A549 (cell line): ENCODE results near the gene ATP2A2. TPM values are rescaled to one million over a fixed set of nuclear protein-coding genes. Genes with fewer than 3 reads are reported as not detected.
A peak's percentile ranks its signal among the peaks of the same experiment; 100 is the strongest.

Source experiments
- ATAC-seq, 2 experiments: fragments of 200-7000 bp in 1 of 2; fragments of >200 bp in 1 of 2; cut with Nextera tagmentation in 1 of 2; cut with Tn5 transposase in 1 of 2; 3 replicates each; pipeline versions ENCODE4 v1.8.0 to v1.9.1; 2018 to 2020; ENCODE audit warnings: mild to moderate bottlenecking in 1 of 2, moderate library complexity in 1 of 2
- CTCF ChIA-PET: fragments of 300-600 bp; sonication (Branson Sonifier 250); formaldehyde crosslinking; extraction: SDS; loops from one replicate; lab custom pipeline; 2021; ENCODE audit warnings: antibody characterized with exemption, inconsistent platforms; lab: Yijun Ruan, JAX
- POLR2A ChIA-PET: fragments of 350-600 bp; formaldehyde crosslinking; extraction: SDS; loops from one replicate; lab custom pipeline; 2021; ENCODE audit warnings: antibody characterized with exemption, inconsistent platforms; lab: Yijun Ruan, JAX
- DNase-seq, 2 experiments: peaks; one replicate each; pipeline versions ENCODE4 v3.0.0 to v3.0.0-alpha.2; 2011 to 2016; ENCODE audit warnings: low read depth in 1 of 2, low spot score in 1 of 2
- FAIRE-seq: peaks from 2 replicates; lab custom pipeline; 2011; peaks lifted over from hg19 to GRCh38; lab: Jason Lieb, UNC
- H3K27ac ChIP-seq, 2 experiments: fragments of >200 bp; sonication (Bioruptor Twin); formaldehyde crosslinking; 3 replicates each; pipeline ENCODE4 v1.5.1; 2016 to 2017
- H3K4me1 ChIP-seq: fragments of >200 bp; sonication (Bioruptor Twin); formaldehyde crosslinking; 3 replicates; pipeline ENCODE4 v1.6.1; 2016
- H3K4me2 ChIP-seq: fragments of >200 bp; sonication (Bioruptor Twin); formaldehyde crosslinking; 3 replicates; pipeline ENCODE4 v1.6.1; 2016
- H3K4me3 ChIP-seq: fragments of >200 bp; sonication (Bioruptor Twin); formaldehyde crosslinking; 3 replicates; pipeline ENCODE4 v1.5.1; 2016
- H3K9me3 ChIP-seq: fragments of >200 bp; sonication (Bioruptor Twin); formaldehyde crosslinking; 3 replicates; pipeline ENCODE4 v1.6.1; 2016
- CBX8 ChIP-seq: fragments of 200-600 bp; sonication (generic); IDR thresholded peaks from 2 replicates; pipeline ENCODE4 v1.6.1; 2016
- CEBPB ChIP-seq, 2 experiments: fragments of >200 bp in 1 of 2; sonication (Bioruptor Twin) in 1 of 2; formaldehyde crosslinking in 1 of 2; IDR thresholded peaks; 2 replicates each; pipeline ENCODE4 v1.6.1; 2012 to 2016
- CHD2 ChIP-seq: fragments of 150-350 bp; IDR thresholded peaks from 2 replicates; pipeline ENCODE4 v1.6.1; 2014; ENCODE audit warnings: low read length; ENCODE audit not compliant: partially characterized antibody
- EP300 ChIP-seq, 2 experiments: fragments of >200 bp; sonication (Bioruptor Twin); formaldehyde crosslinking; IDR thresholded peaks; 2 replicates in 1 of 2; 3 replicates in 1 of 2; pipeline ENCODE4 v1.6.1; 2016 to 2017
- ESRRA ChIP-seq: fragments of 150-350 bp; IDR thresholded peaks from 2 replicates; pipeline ENCODE4 v1.6.1; 2014; ENCODE audit warnings: mild to moderate bottlenecking, low read length, borderline replicate concordance
- FOSL2 ChIP-seq, 2 experiments: fragments of 450-650 bp in 1 of 2; fragments of >200 bp in 1 of 2; sonication (Bioruptor Twin) in 1 of 2; formaldehyde crosslinking; IDR thresholded peaks; 2 replicates each; pipeline versions ENCODE4 v1.5.0 to v1.6.1; 2016 to 2020; ENCODE audit warnings: mild to moderate bottlenecking in 1 of 2, moderate library complexity in 1 of 2
- FOXS1 ChIP-seq: fragments of 250-450 bp; sonication (Bioruptor Pico); IDR thresholded peaks from 2 replicates; pipeline ENCODE4 v1.5.0; 2020; ENCODE audit warnings: mild to moderate bottlenecking, moderate library complexity
- HEYL ChIP-seq: fragments of 250-450 bp; sonication (Bioruptor Pico); IDR thresholded peaks from 2 replicates; pipeline ENCODE4 v1.8.0; 2021; ENCODE audit warnings: mild to moderate bottlenecking, moderate library complexity
- HOXB5 ChIP-seq: fragments of 250-450 bp; sonication (Bioruptor Pico); IDR thresholded peaks from 2 replicates; pipeline ENCODE4 v1.5.0; 2020; ENCODE audit warnings: mild to moderate bottlenecking, moderate library complexity
- JUNB ChIP-seq: fragments of >200 bp; sonication (Bioruptor Twin); formaldehyde crosslinking; IDR thresholded peaks from 2 replicates; pipeline ENCODE4 v1.6.1; 2016
- KDM5A ChIP-seq: fragments of 200-600 bp; sonication (generic); IDR thresholded peaks from 2 replicates; pipeline ENCODE4 v1.6.1; 2016; ENCODE audit warnings: antibody characterized with exemption, mild to moderate bottlenecking
- MAZ ChIP-seq: fragments of 150-350 bp; IDR thresholded peaks from 2 replicates; pipeline ENCODE4 v1.6.1; 2014; ENCODE audit warnings: antibody characterized with exemption, low read depth, low read length, borderline replicate concordance
- MYC ChIP-seq: IDR thresholded peaks from 2 replicates; pipeline ENCODE4 v1.6.1; 2012; ENCODE audit warnings: mild to moderate bottlenecking, inconsistent platforms, low read length, improper control_type of control experiment, borderline replicate concordance
- NFE2L2 ChIP-seq: fragments of 150-350 bp; conservative IDR thresholded peaks from 2 replicates; pipeline ENCODE4 v1.6.1; 2014; ENCODE audit warnings: low read length
- NR3C1 ChIP-seq: fragments of >200 bp; sonication (Bioruptor Twin); formaldehyde crosslinking; IDR thresholded peaks from 3 replicates; pipeline ENCODE4 v1.6.1; 2017
- PHF8 ChIP-seq: fragments of 200-600 bp; sonication (generic); IDR thresholded peaks from 2 replicates; pipeline ENCODE4 v1.6.1; 2016; ENCODE audit warnings: low read depth, mild to moderate bottlenecking, antibody characterized with exemption, moderate library complexity, borderline replicate concordance
- POLR2AphosphoS2 ChIP-seq: conservative IDR thresholded peaks from 2 replicates; pipeline ENCODE4 v1.6.1; 2012; ENCODE audit warnings: low read length, improper control_type of control experiment, inconsistent platforms
- RCOR1 ChIP-seq: fragments of 150-350 bp; IDR thresholded peaks from 2 replicates; pipeline ENCODE4 v1.6.1; 2014; ENCODE audit warnings: antibody characterized with exemption, low read length, low read depth
- RFX5 ChIP-seq: fragments of 450-650 bp; IDR thresholded peaks from 2 replicates; pipeline ENCODE4 v1.7.1; 2014; ENCODE audit warnings: antibody characterized with exemption, mild to moderate bottlenecking, moderate library complexity
- RNF2 ChIP-seq: fragments of 200-600 bp; sonication (generic); IDR thresholded peaks from 2 replicates; pipeline ENCODE4 v1.6.1; 2016; ENCODE audit warnings: low read depth, mild to moderate bottlenecking, antibody characterized with exemption, moderate library complexity, borderline replicate concordance
- SREBF2 ChIP-seq: fragments of 450-650 bp; IDR thresholded peaks from 2 replicates; pipeline ENCODE4 v1.6.1; 2014; ENCODE audit warnings: mild to moderate bottlenecking, moderate library complexity
- ZFP36 ChIP-seq: fragments of 450-650 bp; IDR thresholded peaks from 2 replicates; pipeline ENCODE4 v1.6.1; 2014; ENCODE audit warnings: borderline replicate concordance; ENCODE audit not compliant: partially characterized antibody
- ZSCAN20 ChIP-seq: fragments of 250-450 bp; sonication (Bioruptor Pico); IDR thresholded peaks from 2 replicates; pipeline ENCODE4 v1.8.0; 2022; ENCODE audit warnings: mild to moderate bottlenecking, moderate library complexity
- WGBS: methylation state at CpG from one replicate; pipeline ENCODE4 v1.1.6; 2017; ENCODE audit errors: missing lambda C conversion rate; 5-methylcytosine and 5-hydroxymethylcytosine counted together
- polyA plus RNA-seq, 4 experiments: library from polyadenylated mRNA; depleted of rRNA in 3 of 4; stranded (reverse); fragments of >200 nt; fragmentation: RNase III in 1 of 4; extraction: RNeasy Plus Mini Kit Qiagen cat#74134 plus additional on column Dnase treatment in 1 of 4; gene quantifications; 2 replicates in 3 of 4; 3 replicates in 1 of 4; pipeline ENCODE4 v1.2.3, GENCODE V29; 2011 to 2017
- TF ChIP-seq, protein P1 (sequence below): IDR thresholded peaks from 2 replicates; pipeline ENCODE4 v1.6.1; 2012; ENCODE audit warnings: low read depth, borderline replicate concordance
- TF ChIP-seq, protein P2 (sequence below): IDR thresholded peaks from 2 replicates; pipeline ENCODE4 v1.6.1; 2012
- TF ChIP-seq, protein P3 (sequence below): fragments of >200 bp; sonication (Bioruptor Twin); formaldehyde crosslinking; IDR thresholded peaks from 2 replicates; pipeline ENCODE4 v1.6.1; 2016
- TF ChIP-seq, protein P4 (sequence below): fragments of 200-600 bp; sonication (generic); IDR thresholded peaks from 2 replicates; pipeline ENCODE4 v1.6.1; 2016; ENCODE audit warnings: antibody characterized with exemption, mild to moderate bottlenecking, moderate library complexity

The ATP2A2 gene
- polyA plus RNA-seq, 2 of the 4 experiments (the other 2 are of a cell fraction): 342 to 415 TPM

DNA sequence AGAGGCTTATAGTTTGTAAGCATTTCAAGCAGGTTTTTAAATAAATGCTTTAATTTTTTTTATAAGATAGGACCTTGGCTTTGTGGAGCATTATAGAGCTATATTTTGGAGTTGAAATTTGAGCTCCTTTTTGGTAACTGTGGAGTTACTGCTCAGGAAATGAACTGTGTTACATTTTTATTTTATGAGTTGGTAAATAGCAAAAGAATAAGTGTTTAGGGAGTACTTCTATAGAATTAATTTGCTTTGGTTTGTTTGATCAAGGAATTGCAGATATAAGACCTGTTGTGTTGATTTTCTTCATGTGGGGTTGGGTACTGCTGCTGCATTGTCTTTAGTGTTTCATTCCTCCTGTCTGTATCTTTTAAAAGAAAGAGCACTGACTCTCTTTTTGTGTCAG lies 3.5 kb downstream of the ATP2A2 start:
- ChIA-PET CTCF (interaction anchor here (1.0 to 2.9 kb wide), 4 partner anchors 12 to 185 kb away, joined by 3 to 10 read pairs (median 3); no protein-coding TSS in a partner anchor), POLR2A (interaction anchor here (1.4 kb wide), 1 partner anchor 37 kb away, joined by 4 read pairs; no protein-coding TSS in a partner anchor)
- TF ChIP-seq NFE2L2 (no peak), FOSL2 (IDR thresholded peaks at IDR 0.05) (no peak), FOSL2 (CRISPR knock-in tag; IDR thresholded peaks at IDR 0.05) (no peak; the same call in 1 of the 2 replicates), RCOR1 (no peak), ZFP36 (no peak), JUNB (no peak), MYC (no peak), HEYL (CRISPR knock-in tag) (no peak), NR3C1 (no peak), ZSCAN20 (CRISPR knock-in tag) (no peak), RFX5 (no peak), MAZ (no peak), ESRRA (no peak)
- TF ChIP-seq, protein P1, sequence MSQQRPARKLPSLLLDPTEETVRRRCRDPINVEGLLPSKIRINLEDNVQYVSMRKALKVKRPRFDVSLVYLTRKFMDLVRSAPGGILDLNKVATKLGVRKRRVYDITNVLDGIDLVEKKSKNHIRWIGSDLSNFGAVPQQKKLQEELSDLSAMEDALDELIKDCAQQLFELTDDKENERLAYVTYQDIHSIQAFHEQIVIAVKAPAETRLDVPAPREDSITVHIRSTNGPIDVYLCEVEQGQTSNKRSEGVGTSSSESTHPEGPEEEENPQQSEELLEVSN: no peak
- TF ChIP-seq, protein P2, sequence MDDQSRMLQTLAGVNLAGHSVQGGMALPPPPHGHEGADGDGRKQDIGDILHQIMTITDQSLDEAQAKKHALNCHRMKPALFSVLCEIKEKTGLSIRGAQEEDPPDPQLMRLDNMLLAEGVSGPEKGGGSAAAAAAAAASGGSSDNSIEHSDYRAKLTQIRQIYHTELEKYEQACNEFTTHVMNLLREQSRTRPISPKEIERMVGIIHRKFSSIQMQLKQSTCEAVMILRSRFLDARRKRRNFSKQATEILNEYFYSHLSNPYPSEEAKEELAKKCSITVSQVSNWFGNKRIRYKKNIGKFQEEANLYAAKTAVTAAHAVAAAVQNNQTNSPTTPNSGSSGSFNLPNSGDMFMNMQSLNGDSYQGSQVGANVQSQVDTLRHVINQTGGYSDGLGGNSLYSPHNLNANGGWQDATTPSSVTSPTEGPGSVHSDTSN: no peak
- no peak for DNase-seq
- no peak for ATAC-seq
- peaks cover 53% of the 10 kb centered on the region for H3K4me1 ChIP-seq
- FAIRE-seq: no peak
- peak overlapping the region; percentile 81 for H3K4me3 ChIP-seq
- peak overlapping the region; percentile 98 to 99; a peak in 4 of 6 replicates for H3K27ac ChIP-seq
- H3K4me2 ChIP-seq: peak overlapping the region; percentile 89
- H3K9me3 ChIP-seq: no peaks in the 10 kb centered on the region

DNA sequence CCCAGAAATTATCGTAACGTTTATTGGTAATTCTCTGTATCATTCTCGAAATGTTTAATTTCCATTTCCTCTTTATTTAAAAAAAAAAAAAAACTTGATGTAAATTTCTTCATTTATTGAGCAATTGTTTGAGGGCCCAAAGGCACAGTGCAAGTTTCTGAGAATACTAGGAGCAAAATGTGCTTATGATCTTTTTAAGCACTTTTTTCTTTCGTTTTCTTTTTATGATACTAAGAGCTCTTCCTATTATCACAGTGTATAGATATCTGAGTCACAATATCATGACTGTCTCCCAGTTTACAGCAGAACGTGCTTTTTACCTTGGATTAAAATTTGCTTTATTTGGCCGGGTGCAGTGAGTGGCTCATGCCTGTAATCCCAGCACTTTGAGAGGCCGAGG lies 5.6 kb downstream of the ATP2A2 start:
- H3K27ac ChIP-seq: peak overlapping the region; percentile 14 to 59; a peak in 3 of 6 replicates
- no peak for ATAC-seq
- peak overlapping the region; percentile 81; the same call in 2 of the 3 replicates for H3K4me3 ChIP-seq
- H3K4me1 ChIP-seq: peaks cover 51% of the 10 kb centered on the region
- 42% methylated on average over 7 of the region's 7 CpGs for WGBS
- peak overlapping the region; percentile 89 for H3K4me2 ChIP-seq
- 0 out of 4 replicates have a peak, but pooled peaks of 1 of the 2 experiments have one; percentile 3 for TF ChIP-seq CEBPB (IDR thresholded peaks at IDR 0.05)
- TF ChIP-seq, protein P2: no peak
- TF ChIP-seq, all 56 proteins: peak for 1
- CTCF ChIA-PET: interaction anchor here (0.9 to 2.9 kb wide), 2 partner anchors 62 to 187 kb away, joined by 3 to 10 read pairs; no protein-coding TSS in a partner anchor
- POLR2A ChIA-PET: no interaction called here
- no peak for DNase-seq
- FAIRE-seq: no peak
- no peaks in the 10 kb centered on the region for H3K9me3 ChIP-seq

DNA sequence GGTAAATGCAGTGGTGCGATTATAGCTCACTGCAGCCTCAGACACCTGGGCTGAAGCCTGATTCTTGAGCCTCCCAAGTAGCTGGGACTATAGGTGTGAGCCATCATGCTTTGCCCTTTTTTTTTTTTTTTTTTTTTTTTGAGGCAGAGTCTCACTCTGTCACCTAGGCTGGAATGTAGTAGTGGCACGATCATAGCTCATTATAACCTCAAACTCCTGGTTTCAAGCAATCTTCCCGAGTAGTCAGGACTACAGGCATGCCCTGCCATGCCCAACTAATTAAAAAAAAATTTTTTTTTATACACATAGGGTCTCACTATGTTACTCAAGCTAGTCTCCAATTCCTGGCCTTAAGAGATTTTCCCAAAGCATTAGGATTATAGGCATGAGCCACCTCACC lies 6.9 kb downstream of the ATP2A2 start:
- Histone ChIP-seq H3K27ac (peak overlapping the region in 1 of 2 experiments; percentile 64; a peak in 3 of 6 replicates), H3K4me1 (peaks cover 55% of the 10 kb centered on the region)
- TF ChIP-seq FOXS1 (CRISPR knock-in tag) (no peak), CBX8 (no peak), PHF8 (no peak), CHD2 (no peak), POLR2AphosphoS2 (no peak), CEBPB (IDR thresholded peaks at IDR 0.05) (no peak), NFE2L2 (no peak), JUNB (no peak), KDM5A (no peak), SREBF2 (no peak), RNF2 (no peak), HOXB5 (CRISPR knock-in tag) (no peak), EP300 (IDR thresholded peaks at IDR 0.05) (no peak), HEYL (CRISPR knock-in tag) (no peak), FOSL2 (IDR thresholded peaks at IDR 0.05) (no peak), FOSL2 (CRISPR knock-in tag; IDR thresholded peaks at IDR 0.05) (no peak)
- TF ChIP-seq, protein P3, sequence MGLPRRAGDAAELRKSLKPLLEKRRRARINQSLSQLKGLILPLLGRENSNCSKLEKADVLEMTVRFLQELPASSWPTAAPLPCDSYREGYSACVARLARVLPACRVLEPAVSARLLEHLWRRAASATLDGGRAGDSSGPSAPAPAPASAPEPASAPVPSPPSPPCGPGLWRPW: no peak
- TF ChIP-seq, protein P4, sequence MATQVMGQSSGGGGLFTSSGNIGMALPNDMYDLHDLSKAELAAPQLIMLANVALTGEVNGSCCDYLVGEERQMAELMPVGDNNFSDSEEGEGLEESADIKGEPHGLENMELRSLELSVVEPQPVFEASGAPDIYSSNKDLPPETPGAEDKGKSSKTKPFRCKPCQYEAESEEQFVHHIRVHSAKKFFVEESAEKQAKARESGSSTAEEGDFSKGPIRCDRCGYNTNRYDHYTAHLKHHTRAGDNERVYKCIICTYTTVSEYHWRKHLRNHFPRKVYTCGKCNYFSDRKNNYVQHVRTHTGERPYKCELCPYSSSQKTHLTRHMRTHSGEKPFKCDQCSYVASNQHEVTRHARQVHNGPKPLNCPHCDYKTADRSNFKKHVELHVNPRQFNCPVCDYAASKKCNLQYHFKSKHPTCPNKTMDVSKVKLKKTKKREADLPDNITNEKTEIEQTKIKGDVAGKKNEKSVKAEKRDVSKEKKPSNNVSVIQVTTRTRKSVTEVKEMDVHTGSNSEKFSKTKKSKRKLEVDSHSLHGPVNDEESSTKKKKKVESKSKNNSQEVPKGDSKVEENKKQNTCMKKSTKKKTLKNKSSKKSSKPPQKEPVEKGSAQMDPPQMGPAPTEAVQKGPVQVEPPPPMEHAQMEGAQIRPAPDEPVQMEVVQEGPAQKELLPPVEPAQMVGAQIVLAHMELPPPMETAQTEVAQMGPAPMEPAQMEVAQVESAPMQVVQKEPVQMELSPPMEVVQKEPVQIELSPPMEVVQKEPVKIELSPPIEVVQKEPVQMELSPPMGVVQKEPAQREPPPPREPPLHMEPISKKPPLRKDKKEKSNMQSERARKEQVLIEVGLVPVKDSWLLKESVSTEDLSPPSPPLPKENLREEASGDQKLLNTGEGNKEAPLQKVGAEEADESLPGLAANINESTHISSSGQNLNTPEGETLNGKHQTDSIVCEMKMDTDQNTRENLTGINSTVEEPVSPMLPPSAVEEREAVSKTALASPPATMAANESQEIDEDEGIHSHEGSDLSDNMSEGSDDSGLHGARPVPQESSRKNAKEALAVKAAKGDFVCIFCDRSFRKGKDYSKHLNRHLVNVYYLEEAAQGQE: no peak

More for the DNA sequence above, 6.9 kb downstream of the ATP2A2 start:
- DNase-seq (no peak), FAIRE-seq (no peak), ATAC-seq (peak in 1 of 2 experiments; percentile 9; a peak in 2 of 6 replicates)
- Histone ChIP-seq H3K9me3 (no peaks in the 10 kb centered on the region), H3K4me2 (peak overlapping the region; percentile 89), H3K4me3 (no peak overlapping the region)
- 82% methylated on average over 3 of the region's 3 CpGs for WGBS
- ChIA-PET CTCF (interaction anchor here (0.6 to 1.0 kb wide), 2 partner anchors 45 to 187 kb away, joined by 3 read pairs; no protein-coding TSS in a partner anchor), POLR2A (interaction anchor here (0.6 to 2.1 kb wide), 2 partner anchors 7 to 8 kb away, joined by 3 to 9 read pairs; partner anchors contain the start of gene ATP2A2)
